Activated T-helper 1 cell treated with anti-CD3 and anti-CD28 coated beads, Interleukin-12 subunit alpha, Interleukin-12 subunit beta, Interleukin-2, Interleukin-4 antibody, amounts not matched to agents 30 ng/mL and 10 ng/mL and 1 ng/mL, durations not matched to agents 14 hours and 24 hours and 36 hours (primary cell): ENCODE data around the gene LYPD1. TPM values are rescaled to one million over a fixed set of nuclear protein-coding genes. Genes with fewer than 3 reads are reported as not detected.

Experiments
- DNase-seq: peaks from one replicate; pipeline ENCODE4 v3.0.0; 2021; ENCODE audit warnings: low spot score
- H3K27ac Mint-ChIP-seq: one replicate; pipeline ENCODE4 v1.8.0; 2021; ENCODE audit warnings: mild to moderate bottlenecking, mixed read lengths
- H3K27me3 Mint-ChIP-seq: one replicate; pipeline ENCODE4 v1.8.0; 2022; ENCODE audit warnings: mild to moderate bottlenecking, moderate library complexity, mixed read lengths; ENCODE audit not compliant: insufficient read depth
- H3K36me3 Mint-ChIP-seq: one replicate; pipeline ENCODE4 v1.8.0; 2021; ENCODE audit warnings: low read depth, mixed read lengths
- H3K4me1 Mint-ChIP-seq: one replicate; pipeline ENCODE4 v1.8.0; 2021; ENCODE audit warnings: low read depth, mixed read lengths
- H3K4me3 Mint-ChIP-seq: one replicate; pipeline ENCODE4 v1.8.0; 2021; ENCODE audit warnings: mild to moderate bottlenecking, moderate library complexity, mixed read lengths
- H3K9me3 Mint-ChIP-seq: one replicate; pipeline ENCODE4 v1.8.0; 2021; ENCODE audit warnings: mixed read lengths
- intact Hi-C: fragments of 100-400 bp; cut with micrococcal nuclease; formaldehyde crosslinking; loops from one replicate; pipeline ENCODE4 v1.15.1; 2024
- total RNA-seq: library from RNA; stranded (reverse); gene quantifications from 2 replicates; pipeline ENCODE4 v1.2.3, GENCODE V29; 2022

The LYPD1 gene
- total RNA-seq, 1 donor from 2014 or later = not detected

DNA sequence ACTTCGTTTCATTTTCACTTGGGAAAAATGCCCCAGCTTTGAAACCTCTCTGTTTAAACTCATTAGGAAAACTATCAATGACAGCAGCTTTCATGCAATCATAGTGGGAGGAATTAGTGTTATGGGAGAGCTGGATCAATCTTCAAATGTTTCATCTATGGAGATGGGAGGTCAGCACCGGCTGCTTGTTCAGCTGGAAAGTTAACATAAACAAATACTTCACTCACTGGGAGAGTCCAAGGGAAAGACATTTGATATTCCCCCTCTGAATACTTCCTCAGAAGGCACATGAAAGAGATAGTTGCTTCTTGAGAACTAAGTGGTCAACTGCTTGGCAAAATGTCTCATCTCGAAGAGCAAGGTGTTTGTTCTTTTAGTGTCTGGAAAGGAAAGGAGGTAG, 7.3 kb downstream of the LYPD1 start:
- H3K36me3 Mint-ChIP-seq = no peaks in the 10 kb centered on the region
- DNase-seq = no peak
- intact Hi-C loops = no loop called here
- H3K27ac Mint-ChIP-seq = no peak overlapping the region
- no peaks in the 10 kb centered on the region for H3K4me1 Mint-ChIP-seq
- peaks cover 11% of the 10 kb centered on the region for H3K27me3 Mint-ChIP-seq
- H3K4me3 Mint-ChIP-seq = no peak overlapping the region
- H3K9me3 Mint-ChIP-seq = no peaks in the 10 kb centered on the region

GRCh38 chr2:132659331-132659730, 10.7 kb downstream of the LYPD1 start:
- H3K9me3 Mint-ChIP-seq = no peaks in the 10 kb centered on the region
- intact Hi-C loops = no loop called here
- H3K27me3 Mint-ChIP-seq = no peaks in the 10 kb centered on the region
- H3K4me3 Mint-ChIP-seq = no peak overlapping the region
- no peak overlapping the region for H3K27ac Mint-ChIP-seq
- H3K4me1 Mint-ChIP-seq = no peaks in the 10 kb centered on the region
- no peaks in the 10 kb centered on the region for H3K36me3 Mint-ChIP-seq
- no peak for DNase-seq

- no peak overlapping the region for H3K27ac Mint-ChIP-seq
- intact Hi-C loops = no loop called here
- H3K4me3 Mint-ChIP-seq = no peak overlapping the region
- H3K9me3 Mint-ChIP-seq = no peaks in the 10 kb centered on the region
- H3K36me3 Mint-ChIP-seq = no peaks in the 10 kb centered on the region
- H3K4me1 Mint-ChIP-seq = no peaks in the 10 kb centered on the region
- no peak for DNase-seq
- no peaks in the 10 kb centered on the region for H3K27me3 Mint-ChIP-seq
These were observed 13.6 kb downstream of the LYPD1 start for GRCh38 chr2:132656266-132656975.

- no peaks in the 10 kb centered on the region for H3K36me3 Mint-ChIP-seq
- no peaks in the 10 kb centered on the region for H3K4me1 Mint-ChIP-seq
- intact Hi-C loops = no loop called here
- H3K9me3 Mint-ChIP-seq = no peaks in the 10 kb centered on the region
- H3K4me3 Mint-ChIP-seq = no peak overlapping the region
- no peak overlapping the region for H3K27ac Mint-ChIP-seq
- no peak for DNase-seq
- no peaks in the 10 kb centered on the region for H3K27me3 Mint-ChIP-seq
These were observed 15.0 kb downstream of the LYPD1 start for GRCh38 chr2:132654968-132655367.

DNA sequence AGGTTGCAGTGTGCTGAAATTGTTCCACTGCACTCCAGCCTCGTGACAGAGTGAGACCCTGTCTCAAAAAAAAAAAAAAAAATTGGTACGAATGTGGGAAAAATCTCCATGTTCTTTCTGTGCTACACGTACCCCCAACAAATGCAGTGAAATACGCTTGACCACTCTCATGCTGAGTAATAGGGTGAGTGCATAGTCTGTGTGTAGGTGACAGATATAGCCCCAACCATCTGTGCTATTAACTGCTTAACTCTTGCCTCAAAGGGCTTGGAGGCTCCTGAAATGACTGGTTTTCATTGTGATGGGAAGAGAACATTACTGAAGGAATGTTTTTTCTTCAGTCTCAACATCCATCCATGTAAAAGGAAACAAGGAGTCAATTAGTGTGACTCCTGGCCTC, 15.7 kb downstream of the LYPD1 start:
- H3K4me3 Mint-ChIP-seq = no peak overlapping the region

DNA sequence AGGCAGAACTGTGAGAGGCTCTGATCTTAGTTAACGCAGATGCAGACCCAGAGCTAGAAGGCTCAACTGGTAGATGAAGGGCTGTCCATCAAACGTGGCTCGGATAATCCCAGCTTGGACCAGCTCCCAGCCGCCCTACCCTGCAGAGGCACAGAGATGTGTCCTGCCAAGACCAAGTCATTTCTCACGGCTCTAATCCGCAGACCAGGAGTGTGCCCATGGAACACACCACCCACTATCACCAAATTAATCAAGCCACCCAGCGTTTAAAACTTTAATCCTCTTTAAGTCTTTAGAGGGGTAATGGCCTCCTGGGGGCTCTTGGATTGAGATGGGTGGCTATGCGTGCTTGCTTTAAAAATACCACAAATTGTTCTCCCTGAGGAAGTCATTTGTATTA, 17.5 kb downstream of the LYPD1 start:
- H3K36me3 Mint-ChIP-seq = no peaks in the 10 kb centered on the region
- no peak for DNase-seq
- no peak overlapping the region for H3K4me3 Mint-ChIP-seq
- no peaks in the 10 kb centered on the region for H3K4me1 Mint-ChIP-seq
- H3K9me3 Mint-ChIP-seq = no peaks in the 10 kb centered on the region
- no peak overlapping the region for H3K27ac Mint-ChIP-seq
- intact Hi-C loops = no loop called here
- no peaks in the 10 kb centered on the region for H3K27me3 Mint-ChIP-seq

More for the DNA sequence above, 15.7 kb downstream of the LYPD1 start:
- H3K9me3 Mint-ChIP-seq = no peaks in the 10 kb centered on the region
- no peak for DNase-seq
- H3K27ac Mint-ChIP-seq = no peak overlapping the region
- H3K36me3 Mint-ChIP-seq = no peaks in the 10 kb centered on the region
- H3K4me1 Mint-ChIP-seq = no peaks in the 10 kb centered on the region
- intact Hi-C loops = no loop called here
- no peaks in the 10 kb centered on the region for H3K27me3 Mint-ChIP-seq

GRCh38 chr2:132651115-132652045, 18.6 kb downstream of the LYPD1 start:
- Mint-ChIP-seq H3K36me3 (no peaks in the 10 kb centered on the region), H3K4me3 (no peak overlapping the region), H3K4me1 (no peaks in the 10 kb centered on the region), H3K9me3 (no peaks in the 10 kb centered on the region), H3K27ac (no peak overlapping the region), H3K27me3 (peaks cover 1% of the 10 kb centered on the region)
- intact Hi-C loops = no loop called here
- no peak for DNase-seq

- Mint-ChIP-seq H3K9me3 (no peaks in the 10 kb centered on the region), H3K4me3 (no peak overlapping the region), H3K36me3 (no peaks in the 10 kb centered on the region), H3K27ac (no peak overlapping the region), H3K4me1 (no peaks in the 10 kb centered on the region), H3K27me3 (peaks cover 1% of the 10 kb centered on the region)
- intact Hi-C loops = no loop called here
- no peak for DNase-seq
These were observed 23.4 kb downstream of the LYPD1 start for GRCh38 chr2:132646540-132647108.

- H3K4me3 Mint-ChIP-seq = no peak overlapping the region
- H3K27me3 Mint-ChIP-seq = peaks cover 1% of the 10 kb centered on the region
- H3K36me3 Mint-ChIP-seq = no peaks in the 10 kb centered on the region
- intact Hi-C loops = no loop called here
- H3K4me1 Mint-ChIP-seq = no peaks in the 10 kb centered on the region
- no peak overlapping the region for H3K27ac Mint-ChIP-seq
- no peak for DNase-seq
- H3K9me3 Mint-ChIP-seq = no peaks in the 10 kb centered on the region
These were observed 24.1 kb downstream of the LYPD1 start for GRCh38 chr2:132645722-132646539.

- no peaks in the 10 kb centered on the region for H3K9me3 Mint-ChIP-seq
- intact Hi-C loops = no loop called here
- H3K36me3 Mint-ChIP-seq = no peaks in the 10 kb centered on the region
- H3K27me3 Mint-ChIP-seq = peaks cover 1% of the 10 kb centered on the region
- H3K27ac Mint-ChIP-seq = no peak overlapping the region
- no peak for DNase-seq
- no peak overlapping the region for H3K4me3 Mint-ChIP-seq
- H3K4me1 Mint-ChIP-seq = no peaks in the 10 kb centered on the region
These were observed 24.8 kb downstream of the LYPD1 start for GRCh38 chr2:132645176-132645575.

DNA sequence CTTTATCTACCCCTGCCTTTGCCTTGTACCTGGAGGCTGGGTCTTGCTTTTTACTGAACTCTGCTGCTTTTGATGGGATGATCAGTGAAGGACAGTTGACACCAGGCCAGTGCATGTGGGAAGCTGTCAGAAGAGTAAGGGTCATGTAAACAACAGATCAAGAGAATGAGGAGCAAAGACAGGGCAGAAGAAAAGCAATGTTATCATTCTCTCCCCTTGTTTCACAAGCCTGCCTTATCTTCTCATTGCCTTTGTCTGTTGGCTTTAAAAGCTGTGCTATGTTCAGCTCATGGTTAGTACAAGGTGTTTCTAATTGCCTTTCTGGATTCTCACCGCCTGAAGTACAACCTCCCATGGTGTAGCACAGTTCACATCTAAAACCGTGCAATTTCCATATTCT, 27.6 kb downstream of the LYPD1 start:
- Mint-ChIP-seq H3K9me3 (no peaks in the 10 kb centered on the region), H3K4me1 (no peaks in the 10 kb centered on the region), H3K27me3 (peaks cover 1% of the 10 kb centered on the region), H3K4me3 (no peak overlapping the region), H3K27ac (no peak overlapping the region), H3K36me3 (no peaks in the 10 kb centered on the region)
- intact Hi-C loops = no loop called here
- DNase-seq = no peak

DNA sequence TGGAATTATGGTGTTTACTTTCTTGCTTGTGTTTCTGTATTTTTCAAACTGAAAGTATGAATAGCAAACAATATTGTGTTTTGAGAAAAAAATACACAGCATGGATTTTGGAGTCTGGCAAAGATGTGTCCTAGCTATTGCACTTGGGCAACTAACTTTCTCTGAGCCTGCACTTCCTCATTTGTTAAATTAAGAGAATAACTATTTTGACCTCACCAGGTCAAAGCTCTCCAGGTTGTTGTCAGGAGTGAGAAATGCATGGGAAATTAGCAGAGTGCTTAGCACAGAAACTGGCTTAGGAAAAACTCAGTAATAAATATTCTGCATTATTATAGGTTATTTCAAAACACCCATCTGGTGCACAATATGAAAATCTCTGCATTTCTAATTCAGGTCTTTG, 28.2 kb downstream of the LYPD1 start:
- no peak for DNase-seq
- Mint-ChIP-seq H3K9me3 (no peaks in the 10 kb centered on the region), H3K4me1 (no peaks in the 10 kb centered on the region), H3K4me3 (no peak overlapping the region), H3K36me3 (no peaks in the 10 kb centered on the region), H3K27me3 (no peaks in the 10 kb centered on the region), H3K27ac (no peak overlapping the region)
- intact Hi-C loops = no loop called here
